ENCODE measurements around the gene PGM2L1. TPM values are rescaled to one million over a fixed set of nuclear protein-coding genes. Genes with fewer than 3 reads are reported as not detected.

Gene PGM2L1
- total and polyA plus RNA-seq, 2 of the 13 experiments (the other 11 are each of a cell fraction or from before 2014, with no cell fraction given) = 0.57 to 1.2 TPM

DNA sequence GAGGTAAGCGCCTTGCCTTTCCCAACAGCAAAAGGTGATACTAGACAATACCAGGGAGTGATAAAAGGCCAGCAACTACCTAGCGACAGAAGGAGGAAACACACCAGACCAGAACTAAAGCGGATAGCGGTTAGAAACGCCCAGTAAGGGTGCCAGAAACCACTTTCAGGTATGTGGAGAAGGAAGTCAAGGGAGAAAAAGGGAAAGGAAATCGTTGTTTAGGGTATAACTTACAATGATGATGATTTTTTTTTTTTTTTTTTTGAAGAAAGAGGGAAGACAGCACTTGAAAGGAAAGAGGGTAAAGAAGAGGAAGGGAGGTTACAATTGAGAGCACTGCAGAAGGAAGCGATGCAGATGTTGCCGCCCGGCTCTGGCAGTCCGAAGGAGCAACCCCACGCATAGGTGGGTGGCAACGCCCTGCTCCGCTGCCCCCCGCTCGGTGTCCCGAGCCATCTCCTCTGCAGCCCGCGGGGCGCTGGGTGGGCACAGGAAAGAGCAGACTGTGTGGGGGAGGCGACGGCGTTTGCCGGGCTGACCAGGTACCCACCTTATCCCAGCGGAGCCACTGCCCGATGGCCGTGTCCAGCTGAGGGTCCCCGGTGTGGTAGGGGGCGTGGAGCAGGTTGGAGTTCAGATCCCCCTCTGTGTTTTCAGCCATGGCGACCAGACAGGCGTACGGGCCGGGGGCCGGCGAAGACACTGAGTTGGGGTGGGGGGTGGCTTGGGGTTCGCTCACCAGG, 561 bp downstream of the PGM2L1 start (continued):
- TF ChIP-seq, protein P1, sequence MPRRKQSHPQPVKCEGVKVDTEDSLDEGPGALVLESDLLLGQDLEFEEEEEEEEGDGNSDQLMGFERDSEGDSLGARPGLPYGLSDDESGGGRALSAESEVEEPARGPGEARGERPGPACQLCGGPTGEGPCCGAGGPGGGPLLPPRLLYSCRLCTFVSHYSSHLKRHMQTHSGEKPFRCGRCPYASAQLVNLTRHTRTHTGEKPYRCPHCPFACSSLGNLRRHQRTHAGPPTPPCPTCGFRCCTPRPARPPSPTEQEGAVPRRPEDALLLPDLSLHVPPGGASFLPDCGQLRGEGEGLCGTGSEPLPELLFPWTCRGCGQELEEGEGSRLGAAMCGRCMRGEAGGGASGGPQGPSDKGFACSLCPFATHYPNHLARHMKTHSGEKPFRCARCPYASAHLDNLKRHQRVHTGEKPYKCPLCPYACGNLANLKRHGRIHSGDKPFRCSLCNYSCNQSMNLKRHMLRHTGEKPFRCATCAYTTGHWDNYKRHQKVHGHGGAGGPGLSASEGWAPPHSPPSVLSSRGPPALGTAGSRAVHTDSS (CRISPR knock-in tag; conservative IDR thresholded peaks at IDR 0.05) = no peak
- TF ChIP-seq ZNF225 (CRISPR knock-in tag; IDR thresholded peaks at IDR 0.05) = peak; percentile 47; the same call in 1 of the 2 replicates
- TF ChIP-seq HMGXB4 (CRISPR knock-in tag; IDR thresholded peaks at IDR 0.05; ENCODE audit: borderline replicate concordance in 1 of 2, low read depth in 1 of 2) = peak in 1 of 2 experiments; percentile 45; a peak in 1 of 4 replicates
- no peak for TF ChIP-seq ZNF709 (CRISPR knock-in tag; IDR thresholded peaks at IDR 0.05)
- peak; percentile 43; the same call in 1 of the 2 replicates for TF ChIP-seq AHDC1 (CRISPR knock-in tag; IDR thresholded peaks at IDR 0.05; ENCODE audit: borderline replicate concordance)
- TF ChIP-seq, protein P2, sequence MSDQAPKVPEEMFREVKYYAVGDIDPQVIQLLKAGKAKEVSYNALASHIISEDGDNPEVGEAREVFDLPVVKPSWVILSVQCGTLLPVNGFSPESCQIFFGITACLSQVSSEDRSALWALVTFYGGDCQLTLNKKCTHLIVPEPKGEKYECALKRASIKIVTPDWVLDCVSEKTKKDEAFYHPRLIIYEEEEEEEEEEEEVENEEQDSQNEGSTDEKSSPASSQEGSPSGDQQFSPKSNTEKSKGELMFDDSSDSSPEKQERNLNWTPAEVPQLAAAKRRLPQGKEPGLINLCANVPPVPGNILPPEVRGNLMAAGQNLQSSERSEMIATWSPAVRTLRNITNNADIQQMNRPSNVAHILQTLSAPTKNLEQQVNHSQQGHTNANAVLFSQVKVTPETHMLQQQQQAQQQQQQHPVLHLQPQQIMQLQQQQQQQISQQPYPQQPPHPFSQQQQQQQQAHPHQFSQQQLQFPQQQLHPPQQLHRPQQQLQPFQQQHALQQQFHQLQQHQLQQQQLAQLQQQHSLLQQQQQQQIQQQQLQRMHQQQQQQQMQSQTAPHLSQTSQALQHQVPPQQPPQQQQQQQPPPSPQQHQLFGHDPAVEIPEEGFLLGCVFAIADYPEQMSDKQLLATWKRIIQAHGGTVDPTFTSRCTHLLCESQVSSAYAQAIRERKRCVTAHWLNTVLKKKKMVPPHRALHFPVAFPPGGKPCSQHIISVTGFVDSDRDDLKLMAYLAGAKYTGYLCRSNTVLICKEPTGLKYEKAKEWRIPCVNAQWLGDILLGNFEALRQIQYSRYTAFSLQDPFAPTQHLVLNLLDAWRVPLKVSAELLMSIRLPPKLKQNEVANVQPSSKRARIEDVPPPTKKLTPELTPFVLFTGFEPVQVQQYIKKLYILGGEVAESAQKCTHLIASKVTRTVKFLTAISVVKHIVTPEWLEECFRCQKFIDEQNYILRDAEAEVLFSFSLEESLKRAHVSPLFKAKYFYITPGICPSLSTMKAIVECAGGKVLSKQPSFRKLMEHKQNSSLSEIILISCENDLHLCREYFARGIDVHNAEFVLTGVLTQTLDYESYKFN (CRISPR knock-in tag; conservative IDR thresholded peaks at IDR 0.05) = no peak; the same call in 1 of the 2 replicates
- TF ChIP-seq ZNF430 (CRISPR knock-in tag; IDR thresholded peaks at IDR 0.05) = no peak
- no peak for TF ChIP-seq ZSCAN20 (CRISPR knock-in tag; IDR thresholded peaks at IDR 0.05; ENCODE audit: borderline replicate concordance)
- TF ChIP-seq, protein P3, sequence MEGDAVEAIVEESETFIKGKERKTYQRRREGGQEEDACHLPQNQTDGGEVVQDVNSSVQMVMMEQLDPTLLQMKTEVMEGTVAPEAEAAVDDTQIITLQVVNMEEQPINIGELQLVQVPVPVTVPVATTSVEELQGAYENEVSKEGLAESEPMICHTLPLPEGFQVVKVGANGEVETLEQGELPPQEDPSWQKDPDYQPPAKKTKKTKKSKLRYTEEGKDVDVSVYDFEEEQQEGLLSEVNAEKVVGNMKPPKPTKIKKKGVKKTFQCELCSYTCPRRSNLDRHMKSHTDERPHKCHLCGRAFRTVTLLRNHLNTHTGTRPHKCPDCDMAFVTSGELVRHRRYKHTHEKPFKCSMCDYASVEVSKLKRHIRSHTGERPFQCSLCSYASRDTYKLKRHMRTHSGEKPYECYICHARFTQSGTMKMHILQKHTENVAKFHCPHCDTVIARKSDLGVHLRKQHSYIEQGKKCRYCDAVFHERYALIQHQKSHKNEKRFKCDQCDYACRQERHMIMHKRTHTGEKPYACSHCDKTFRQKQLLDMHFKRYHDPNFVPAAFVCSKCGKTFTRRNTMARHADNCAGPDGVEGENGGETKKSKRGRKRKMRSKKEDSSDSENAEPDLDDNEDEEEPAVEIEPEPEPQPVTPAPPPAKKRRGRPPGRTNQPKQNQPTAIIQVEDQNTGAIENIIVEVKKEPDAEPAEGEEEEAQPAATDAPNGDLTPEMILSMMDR (CRISPR knock-in tag; IDR thresholded peaks at IDR 0.05) = 0 out of 2 replicates have a peak, but pooled peaks have one; percentile 5
